SU-DHL-6 (cell line): ENCODE results near the gene COL5A1.

Experiments used
- H2AFZ ChIP-seq: fragments of 200-600 bp; sonication (generic); 2 replicates; pipeline ENCODE4 v1.6.1; 2014; ENCODE audit warnings: low read depth, mild to moderate bottlenecking, moderate library complexity, mixed read lengths, antibody characterized with exemption, low read length; ENCODE audit not compliant: severe bottlenecking
- H3F3A ChIP-seq: fragments of 200-600 bp; shearing (Covaris generic); 2 replicates; pipeline ENCODE4 v1.6.0; 2016; ENCODE audit warnings: antibody characterized with exemption, mild to moderate bottlenecking; ENCODE audit not compliant: insufficient read depth
- H3K27ac ChIP-seq: fragments of 200-600 bp; sonication (generic); 2 replicates; pipeline ENCODE4 v1.5.1; 2016; ENCODE audit warnings: low read depth, mild to moderate bottlenecking, low read length, moderate library complexity, mixed read lengths
- H3K27me3 ChIP-seq: fragments of 200-600 bp; sonication (generic), shearing (Covaris generic); 2 replicates; pipeline ENCODE4 v1.6.0; 2014; ENCODE audit warnings: mild to moderate bottlenecking, low read length
- H3K36me3 ChIP-seq: fragments of 200-600 bp; sonication (generic); 2 replicates; pipeline ENCODE4 v1.6.1; 2014; ENCODE audit warnings: mild to moderate bottlenecking, low read length, mixed read lengths
- H3K4me2 ChIP-seq: fragments of 300-600, 200-600 bp; shearing (Covaris generic), sonication (generic); 2 replicates; pipeline ENCODE4 v1.6.0; 2014; ENCODE audit warnings: low read length, low read depth, mild to moderate bottlenecking; ENCODE audit not compliant: poor library complexity, severe bottlenecking
- H3K4me3 ChIP-seq: fragments of 200-600 bp; sonication (generic); 2 replicates; pipeline ENCODE4 v1.5.1; 2014; ENCODE audit warnings: antibody characterized with exemption, low read length, mild to moderate bottlenecking, mixed read lengths; ENCODE audit not compliant: insufficient read depth, poor library complexity, severe bottlenecking
- H3K79me2 ChIP-seq: fragments of 200-600 bp; sonication (generic); 2 replicates; pipeline ENCODE4 v1.6.1; 2014; ENCODE audit warnings: mild to moderate bottlenecking, low read length, moderate library complexity; ENCODE audit not compliant: insufficient read depth
- H3K9ac ChIP-seq: fragments of 200-600 bp; sonication (generic); 2 replicates; pipeline ENCODE4 v1.7.0; 2014; ENCODE audit warnings: mild to moderate bottlenecking, low read length
- H3K9me2 ChIP-seq: fragments of 200-600 bp; sonication (generic); replicated peaks from 2 replicates; pipeline ENCODE4 v1.6.1; 2014; ENCODE audit warnings: low read length; ENCODE audit not compliant: insufficient read depth
- H3K9me3 ChIP-seq: fragments of 200-600 bp; sonication (generic); 2 replicates; pipeline ENCODE4 v1.6.1; 2014; ENCODE audit warnings: low read length, mixed read lengths; ENCODE audit not compliant: insufficient read depth
- H4K20me1 ChIP-seq: fragments of 200-600 bp; sonication (generic); 2 replicates; pipeline ENCODE4 v1.6.1; 2014; ENCODE audit warnings: low read depth, mild to moderate bottlenecking, antibody characterized with exemption, low read length, moderate library complexity, mixed read lengths
- CTCF ChIP-seq: fragments of 200-600 bp; sonication (generic); IDR thresholded peaks from one replicate; pipeline ENCODE4 v1.5.1; 2017; ENCODE audit warnings: antibody characterized with exemption, mild to moderate bottlenecking, low read length, moderate library complexity; ENCODE audit not compliant: insufficient read depth, poor library complexity, severe bottlenecking
- EZH2phosphoT487 ChIP-seq: fragments of 200-600 bp; sonication (generic), shearing (Covaris generic); conservative IDR thresholded peaks from 2 replicates; pipeline ENCODE4 v1.6.1; 2018; ENCODE audit warnings: mild to moderate bottlenecking, antibody characterized with exemption, low read length, moderate library complexity, mixed read lengths

Gene COL5A1

GRCh38 chr9:134875371-134875770, 233.8 kb downstream of the COL5A1 start:
- H3K79me2 ChIP-seq, result no peaks in the 10 kb centered on the region
- H2AFZ ChIP-seq, result no peak overlapping the region
- no peaks in the 10 kb centered on the region for H3F3A ChIP-seq
- no peaks in the 10 kb centered on the region for H3K9me2 ChIP-seq
- no peaks in the 10 kb centered on the region for H4K20me1 ChIP-seq
- no peak overlapping the region for H3K9ac ChIP-seq
- H3K27ac ChIP-seq, result no peak overlapping the region
- H3K9me3 ChIP-seq, result no peaks in the 10 kb centered on the region
- H3K36me3 ChIP-seq, result peaks cover 2% of the 10 kb centered on the region; the same call in 1 of the 2 replicates
- H3K4me3 ChIP-seq, result no peak overlapping the region
- no peak for TF ChIP-seq CTCF
- no peak for TF ChIP-seq EZH2phosphoT487
- no peak overlapping the region for H3K4me2 ChIP-seq
- no peaks in the 10 kb centered on the region for H3K27me3 ChIP-seq

GRCh38 chr9:134877541-134877940, 235.9 kb downstream of the COL5A1 start:
- no peak for TF ChIP-seq EZH2phosphoT487
- no peak for TF ChIP-seq CTCF
- H3K36me3 ChIP-seq, result peaks cover 2% of the 10 kb centered on the region; the same call in 1 of the 2 replicates
- no peaks in the 10 kb centered on the region for H3F3A ChIP-seq
- no peak overlapping the region for H3K9ac ChIP-seq
- H2AFZ ChIP-seq, result no peak overlapping the region
- no peaks in the 10 kb centered on the region for H4K20me1 ChIP-seq
- no peaks in the 10 kb centered on the region for H3K79me2 ChIP-seq
- no peak overlapping the region for H3K4me2 ChIP-seq
- H3K27me3 ChIP-seq, result no peaks in the 10 kb centered on the region
- H3K9me3 ChIP-seq, result no peaks in the 10 kb centered on the region
- no peak overlapping the region for H3K4me3 ChIP-seq
- no peak overlapping the region for H3K27ac ChIP-seq
- H3K9me2 ChIP-seq, result no peaks in the 10 kb centered on the region

GRCh38 chr9:134879664-134880483, 238.3 kb downstream of the COL5A1 start:
- Histone ChIP-seq H2AFZ (no peak overlapping the region), H3K36me3 (no peaks in the 10 kb centered on the region), H3F3A (no peaks in the 10 kb centered on the region), H3K9ac (no peak overlapping the region), H4K20me1 (no peaks in the 10 kb centered on the region), H3K79me2 (no peaks in the 10 kb centered on the region), H3K9me2 (no peaks in the 10 kb centered on the region), H3K27ac (no peak overlapping the region), H3K9me3 (no peaks in the 10 kb centered on the region), H3K4me2 (no peak overlapping the region), H3K27me3 (no peaks in the 10 kb centered on the region), H3K4me3 (no peak overlapping the region)
- no peak for TF ChIP-seq CTCF
